COR-L47 (cell line): ENCODE results near the gene LONRF2.
A peak's percentile ranks its signal among the peaks of the same experiment; 100 is the strongest.

Source experiments
- DNase-seq: peaks from one replicate; lab custom pipeline; 2025; lab: John Stamatoyannopoulos, UW

The LONRF2 gene

GRCh38 chr2:100236166-100236565, 86.1 kb downstream of the LONRF2 start:
- no peak for DNase-seq

GRCh38 chr2:100235581-100235980, 86.7 kb downstream of the LONRF2 start:
- no peak for DNase-seq

- no peak for DNase-seq
These were observed 87.2 kb downstream of the LONRF2 start for GRCh38 chr2:100235098-100235497.

GRCh38 chr2:100234141-100234540, 88.2 kb downstream of the LONRF2 start:
- no peak for DNase-seq

- DNase-seq = no peak
These were observed 89.2 kb downstream of the LONRF2 start for GRCh38 chr2:100233061-100233460.

DNA sequence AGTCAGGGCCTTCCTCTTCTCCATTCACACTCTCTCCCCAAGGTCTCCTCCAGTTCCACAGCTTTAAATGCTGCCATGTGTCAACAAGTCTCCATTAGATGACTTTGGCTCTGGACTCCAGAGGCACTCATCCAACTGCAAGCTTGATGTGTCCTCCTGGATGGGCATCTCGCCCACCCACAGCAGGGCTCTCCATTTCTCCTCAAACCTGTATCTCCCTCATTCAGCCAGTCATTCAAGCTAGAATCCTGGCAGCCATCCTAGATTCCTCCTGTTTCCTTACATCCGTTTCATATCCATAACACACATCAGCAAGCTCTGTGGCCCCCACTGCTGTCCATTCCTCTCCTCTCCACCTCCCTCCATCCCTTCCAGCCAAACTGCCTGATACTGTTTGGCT, 91.5 kb downstream of the LONRF2 start:
- peak; percentile 83 for DNase-seq

DNA sequence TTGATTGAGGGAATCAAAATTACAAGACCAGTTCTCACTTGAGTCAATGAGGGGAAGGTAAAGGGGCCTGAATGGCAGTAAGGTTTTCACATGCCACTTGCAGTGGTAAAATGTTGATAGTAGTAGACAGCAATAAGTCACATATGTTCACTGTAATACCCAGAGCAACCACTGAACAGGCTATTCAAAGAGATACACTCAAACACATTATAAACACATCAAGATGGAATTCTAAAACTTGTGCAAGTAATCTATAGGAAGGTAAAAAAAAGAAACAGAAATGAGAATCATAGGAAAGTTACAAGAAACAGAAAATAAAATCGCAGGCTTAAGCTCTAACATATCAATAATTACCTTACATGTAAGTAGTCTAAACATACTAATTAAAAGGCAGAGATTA, 93.3 kb downstream of the LONRF2 start:
- no peak for DNase-seq

DNA sequence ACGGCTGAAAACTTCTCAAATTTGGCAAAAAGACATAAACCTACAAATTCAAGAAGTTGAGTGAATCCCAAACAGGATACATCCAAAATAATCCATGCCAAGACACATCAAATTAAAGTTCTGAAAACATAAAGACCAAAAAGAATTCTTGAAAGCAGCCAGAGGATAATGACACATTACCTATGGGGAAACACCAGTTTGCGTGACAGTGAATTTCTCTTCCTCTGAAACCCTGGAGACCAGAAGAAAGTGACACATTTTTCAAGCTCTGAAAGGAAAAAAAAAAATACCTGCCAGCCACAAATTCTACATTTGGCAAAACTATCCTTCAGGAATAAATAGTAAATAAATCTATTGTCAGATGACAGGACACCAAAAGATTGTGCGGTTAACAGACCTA, 93.9 kb downstream of the LONRF2 start:
- no peak for DNase-seq

GRCh38 chr2:100224988-100225710, 97.2 kb downstream of the LONRF2 start:
- DNase-seq = no peak

DNA sequence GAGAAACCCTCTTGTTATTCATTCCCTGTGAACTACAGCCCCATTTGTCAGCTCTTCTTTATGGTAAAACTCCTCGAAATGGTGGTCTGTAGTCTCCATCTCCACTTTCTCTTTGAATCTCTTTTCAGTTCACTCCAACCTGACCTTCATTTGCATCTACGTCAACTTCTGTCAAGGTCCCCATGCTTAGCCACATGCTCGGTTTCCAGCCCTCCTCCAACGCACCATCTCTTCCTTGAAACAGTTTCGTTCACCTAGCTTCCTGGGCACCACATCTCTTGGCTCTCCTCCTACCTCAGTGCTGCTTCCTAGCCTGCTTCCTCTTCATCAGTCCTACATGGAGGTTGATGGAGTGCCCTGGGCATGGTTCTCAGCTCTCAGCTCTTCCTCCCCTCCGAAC, 98.8 kb downstream of the LONRF2 start:
- DNase-seq = no peak
